ENCODE data around the gene STAT5B.

GRCh38 chr17:42323268-42323773, 47.1 kb upstream of the STAT5B start:
- TF ChIP-seq NFAT5 (CRISPR knock-in tag; IDR thresholded peaks at IDR 0.05) (no peak), HOXA3 (CRISPR knock-in tag; IDR thresholded peaks at IDR 0.05) (no peak), ZBTB10 (CRISPR knock-in tag; IDR thresholded peaks at IDR 0.05; ENCODE audit: borderline replicate concordance) (no peak), ZNF280D (CRISPR knock-in tag; IDR thresholded peaks at IDR 0.05) (no peak), TCF7L2 (IDR thresholded peaks at IDR 0.05; ENCODE audit: low read depth, low read length) (no peak), XRCC5 (optimal IDR thresholded peaks at IDR 0.05; ENCODE audit: low read length) (no peak), ZNF761 (CRISPR knock-in tag; conservative IDR thresholded peaks at IDR 0.05) (no peak), EZH2 (conservative IDR thresholded peaks at IDR 0.05; ENCODE audit: low read depth, low read length) (no peak), HDAC2 (CRISPR knock-in tag; IDR thresholded peaks at IDR 0.05) (no peak), SMC3 (IDR thresholded peaks at IDR 0.05; ENCODE audit: low read length) (no peak)
